ENCODE data around the gene LPP.
"Not testable (repeated sequence)": the region's sequence is repeated elsewhere in the genome, so short reads cannot be mapped to it uniquely, and the experiment has no call there.

LPP gene

GRCh38 chr3:188692700-188693099, 538.7 kb downstream of the LPP start:
- no peak for TF ChIP-seq PAX5 (IDR thresholded peaks at IDR 0.05; ENCODE audit: insufficient read depth, low read length, severe bottlenecking)
- no peak for TF ChIP-seq SPI1 (IDR thresholded peaks at IDR 0.05; ENCODE audit: low read depth, low read length)
- TF ChIP-seq POU2F2 (IDR thresholded peaks at IDR 0.05; ENCODE audit: low read depth, low read length), result no peak
- no peak for TF ChIP-seq POLR2A (IDR thresholded peaks at IDR 0.05; ENCODE audit: low read depth, low read length)
- no peak for TF ChIP-seq POLR2AphosphoS5 (IDR thresholded peaks at IDR 0.05; ENCODE audit: low read depth, low read length)
- no peak for TF ChIP-seq TAF1 (IDR thresholded peaks at IDR 0.05; ENCODE audit: low read depth, low read length)
- FAIRE-seq, result no peak

GRCh38 chr3:188693435-188693834, 539.5 kb downstream of the LPP start:
- FAIRE-seq, result no peak

More at GRCh38 chr3:188692700-188693099, 538.7 kb downstream of the LPP start:
- no peak for DNase-seq (ENCODE audit: insufficient read length, low spot score)

DNA sequence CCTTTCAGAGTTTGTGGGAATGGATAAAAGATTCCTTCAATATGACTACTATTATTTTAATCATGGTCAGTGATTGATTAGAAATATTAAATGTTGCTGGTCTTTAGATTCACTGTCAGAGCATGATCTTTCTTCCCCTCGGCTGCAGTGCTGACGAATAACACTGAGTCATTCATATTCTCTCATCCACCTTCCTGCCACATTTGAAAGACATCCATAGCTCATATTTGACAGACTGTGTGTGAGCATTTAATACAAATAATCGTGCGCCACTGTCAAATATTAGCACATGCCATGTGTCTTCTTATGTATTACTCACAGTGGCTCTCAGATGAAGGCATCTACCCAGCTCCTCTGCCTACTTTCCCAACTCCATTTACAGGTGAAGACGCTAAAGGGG, 541.3 kb downstream of the LPP start:
- no peak for FAIRE-seq
- TF ChIP-seq POLR2AphosphoS5 (IDR thresholded peaks at IDR 0.05; ENCODE audit: low read depth, low read length), result no peak
- no peak for TF ChIP-seq TAF1 (IDR thresholded peaks at IDR 0.05; ENCODE audit: low read depth, low read length)
- no peak for TF ChIP-seq POLR2A (IDR thresholded peaks at IDR 0.05; ENCODE audit: low read depth, low read length)
- no peak for TF ChIP-seq SPI1 (IDR thresholded peaks at IDR 0.05; ENCODE audit: low read depth, low read length)
- TF ChIP-seq POU2F2 (IDR thresholded peaks at IDR 0.05; ENCODE audit: low read depth, low read length), result no peak
- no peak for TF ChIP-seq PAX5 (IDR thresholded peaks at IDR 0.05; ENCODE audit: insufficient read depth, low read length, severe bottlenecking)
- no peak for DNase-seq (ENCODE audit: insufficient read length, low spot score)

More at GRCh38 chr3:188693435-188693834, 539.5 kb downstream of the LPP start:
- no peak for TF ChIP-seq POLR2A (IDR thresholded peaks at IDR 0.05; ENCODE audit: low read depth, low read length)
- no peak for DNase-seq (ENCODE audit: insufficient read length, low spot score)

DNA sequence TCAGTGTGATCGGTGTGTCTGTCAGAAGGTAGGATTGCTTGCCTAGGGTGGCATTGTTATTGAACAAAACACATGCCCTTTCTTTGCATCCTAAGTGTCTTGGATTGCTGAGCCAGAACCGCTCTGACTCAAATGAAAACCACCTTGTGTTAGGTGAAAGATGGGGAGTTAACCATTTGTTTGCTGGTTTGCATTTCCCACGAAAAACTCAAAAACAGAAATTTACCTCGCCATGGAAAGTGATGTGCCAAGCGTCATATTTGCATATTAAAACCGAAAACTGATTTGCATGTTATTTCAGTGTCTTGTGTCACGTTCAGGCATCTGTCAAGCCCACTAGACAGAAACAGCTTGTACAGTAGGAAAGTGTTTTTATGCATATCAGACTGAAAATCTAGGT, 543.2 kb downstream of the LPP start:
- TF ChIP-seq POU2F2 (IDR thresholded peaks at IDR 0.05; ENCODE audit: low read depth, low read length) (peak; percentile 80), POLR2A (IDR thresholded peaks at IDR 0.05; ENCODE audit: low read depth, low read length) (no peak), POLR2AphosphoS5 (IDR thresholded peaks at IDR 0.05; ENCODE audit: low read depth, low read length) (no peak), SPI1 (IDR thresholded peaks at IDR 0.05; ENCODE audit: low read depth, low read length) (no peak), TAF1 (IDR thresholded peaks at IDR 0.05; ENCODE audit: low read depth, low read length) (no peak), PAX5 (IDR thresholded peaks at IDR 0.05; ENCODE audit: insufficient read depth, low read length, severe bottlenecking) (no peak)
- DNase-seq (ENCODE audit: insufficient read length, low spot score) (no peak), FAIRE-seq (peak; percentile 40)

- DNase-seq (ENCODE audit: insufficient read length, low spot score), result no peak
- TF ChIP-seq SPI1 (IDR thresholded peaks at IDR 0.05; ENCODE audit: low read depth, low read length) (no peak), POLR2AphosphoS5 (IDR thresholded peaks at IDR 0.05; ENCODE audit: low read depth, low read length) (no peak), POLR2A (IDR thresholded peaks at IDR 0.05; ENCODE audit: low read depth, low read length) (no peak), PAX5 (IDR thresholded peaks at IDR 0.05; ENCODE audit: insufficient read depth, low read length, severe bottlenecking) (no peak), TAF1 (IDR thresholded peaks at IDR 0.05; ENCODE audit: low read depth, low read length) (no peak), POU2F2 (IDR thresholded peaks at IDR 0.05; ENCODE audit: low read depth, low read length) (no peak)
- no peak for FAIRE-seq
Observed at GRCh38 chr3:188698436-188698835, 544.5 kb downstream of the LPP start.

GRCh38 chr3:188700501-188700900, 546.5 kb downstream of the LPP start:
- no peak for TF ChIP-seq TAF1 (IDR thresholded peaks at IDR 0.05; ENCODE audit: low read depth, low read length)
- no peak for TF ChIP-seq POU2F2 (IDR thresholded peaks at IDR 0.05; ENCODE audit: low read depth, low read length)
- TF ChIP-seq PAX5 (IDR thresholded peaks at IDR 0.05; ENCODE audit: insufficient read depth, low read length, severe bottlenecking), result no peak
- no peak for TF ChIP-seq POLR2A (IDR thresholded peaks at IDR 0.05; ENCODE audit: low read depth, low read length)
- TF ChIP-seq POLR2AphosphoS5 (IDR thresholded peaks at IDR 0.05; ENCODE audit: low read depth, low read length), result no peak
- TF ChIP-seq SPI1 (IDR thresholded peaks at IDR 0.05; ENCODE audit: low read depth, low read length), result no peak
- FAIRE-seq, result no peak
- no peak for DNase-seq (ENCODE audit: insufficient read length, low spot score)

DNA sequence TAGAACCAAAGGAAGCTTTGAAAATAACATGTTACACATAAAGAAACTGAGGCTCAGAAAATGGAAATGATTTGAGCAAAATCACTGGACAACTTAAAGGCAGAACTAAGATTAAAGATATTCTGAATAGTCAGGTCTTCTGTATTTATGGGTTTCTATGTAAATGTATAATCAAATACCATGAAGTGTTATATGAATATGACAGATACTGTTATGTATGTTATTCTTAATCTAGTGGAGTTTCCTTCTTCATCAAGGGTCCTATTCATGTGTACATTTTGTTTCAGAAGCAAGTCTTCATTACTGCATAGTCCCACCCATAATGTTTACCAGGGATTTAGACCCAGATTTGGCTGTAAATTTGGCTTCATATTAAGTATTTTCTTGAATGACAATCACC, 547.0 kb downstream of the LPP start:
- FAIRE-seq (no peak), DNase-seq (ENCODE audit: insufficient read length, low spot score) (no peak)
- TF ChIP-seq POU2F2 (IDR thresholded peaks at IDR 0.05; ENCODE audit: low read depth, low read length) (no peak), POLR2A (IDR thresholded peaks at IDR 0.05; ENCODE audit: low read depth, low read length) (no peak), SPI1 (IDR thresholded peaks at IDR 0.05; ENCODE audit: low read depth, low read length) (no peak), TAF1 (IDR thresholded peaks at IDR 0.05; ENCODE audit: low read depth, low read length) (no peak), PAX5 (IDR thresholded peaks at IDR 0.05; ENCODE audit: insufficient read depth, low read length, severe bottlenecking) (no peak), POLR2AphosphoS5 (IDR thresholded peaks at IDR 0.05; ENCODE audit: low read depth, low read length) (no peak)

DNA sequence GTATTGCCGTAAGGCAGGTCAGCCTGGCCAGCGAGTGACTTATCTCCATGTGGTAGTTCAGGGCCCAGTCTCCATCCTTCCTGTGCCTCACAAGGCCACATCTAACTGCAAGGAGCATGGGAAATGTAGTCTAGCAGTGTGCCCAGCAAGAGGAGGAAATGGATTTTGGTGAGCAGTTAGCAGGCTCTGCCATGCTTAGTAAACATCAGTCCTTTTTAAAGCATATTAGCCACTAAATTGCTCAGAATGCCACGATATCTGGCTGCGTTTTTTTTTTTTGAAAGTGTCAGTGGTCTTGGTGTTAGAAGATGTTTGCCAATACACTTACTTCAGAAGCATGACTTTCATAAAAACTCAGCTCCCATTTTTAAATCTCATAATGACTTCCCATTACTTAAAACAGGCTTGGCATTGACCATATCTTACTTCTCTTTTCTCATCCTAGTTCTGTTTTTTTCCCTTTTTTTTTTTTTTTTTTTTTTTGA, 547.6 kb downstream of the LPP start:
- TF ChIP-seq PAX5 (IDR thresholded peaks at IDR 0.05; ENCODE audit: insufficient read depth, low read length, severe bottlenecking), result no peak
- no peak for TF ChIP-seq SPI1 (IDR thresholded peaks at IDR 0.05; ENCODE audit: low read depth, low read length)
- TF ChIP-seq TAF1 (IDR thresholded peaks at IDR 0.05; ENCODE audit: low read depth, low read length), result no peak
- no peak for TF ChIP-seq POLR2AphosphoS5 (IDR thresholded peaks at IDR 0.05; ENCODE audit: low read depth, low read length)
- no peak for TF ChIP-seq POLR2A (IDR thresholded peaks at IDR 0.05; ENCODE audit: low read depth, low read length)
- no peak for TF ChIP-seq POU2F2 (IDR thresholded peaks at IDR 0.05; ENCODE audit: low read depth, low read length)
- FAIRE-seq (no peak), DNase-seq (ENCODE audit: insufficient read length, low spot score) (no peak)

GRCh38 chr3:188702028-188702427, 548.1 kb downstream of the LPP start:
- FAIRE-seq; DNase-seq (ENCODE audit: insufficient read length, low spot score): not testable (repeated sequence)

- TF ChIP-seq TAF1 (IDR thresholded peaks at IDR 0.05; ENCODE audit: low read depth, low read length) (no peak), POLR2AphosphoS5 (IDR thresholded peaks at IDR 0.05; ENCODE audit: low read depth, low read length) (no peak), POU2F2 (IDR thresholded peaks at IDR 0.05; ENCODE audit: low read depth, low read length) (no peak), SPI1 (IDR thresholded peaks at IDR 0.05; ENCODE audit: low read depth, low read length) (no peak), POLR2A (IDR thresholded peaks at IDR 0.05; ENCODE audit: low read depth, low read length) (no peak), PAX5 (IDR thresholded peaks at IDR 0.05; ENCODE audit: insufficient read depth, low read length, severe bottlenecking) (no peak)
- DNase-seq (ENCODE audit: insufficient read length, low spot score) (no peak), FAIRE-seq (no peak)
Observed at GRCh38 chr3:188706176-188706575, 552.2 kb downstream of the LPP start.

Data from GM12891 (cell line).